ENCODE data around the gene STK38L. TPM values are rescaled to one million over a fixed set of nuclear protein-coding genes. Genes with fewer than 3 reads are reported as not detected.
A peak's percentile ranks its signal among the peaks of the same experiment; 100 is the strongest.

Gene STK38L
- total RNA-seq (2014; rRNA removed; shearing (Covaris generic)) (16.8 and 38.7 TPM in 2 replicates), polyA plus RNA-seq (2016; fragmentation: Nextera tagmentation; extraction: Ambion mirVana) (16.0 and 19.9 TPM in 2 replicates)

DNA sequence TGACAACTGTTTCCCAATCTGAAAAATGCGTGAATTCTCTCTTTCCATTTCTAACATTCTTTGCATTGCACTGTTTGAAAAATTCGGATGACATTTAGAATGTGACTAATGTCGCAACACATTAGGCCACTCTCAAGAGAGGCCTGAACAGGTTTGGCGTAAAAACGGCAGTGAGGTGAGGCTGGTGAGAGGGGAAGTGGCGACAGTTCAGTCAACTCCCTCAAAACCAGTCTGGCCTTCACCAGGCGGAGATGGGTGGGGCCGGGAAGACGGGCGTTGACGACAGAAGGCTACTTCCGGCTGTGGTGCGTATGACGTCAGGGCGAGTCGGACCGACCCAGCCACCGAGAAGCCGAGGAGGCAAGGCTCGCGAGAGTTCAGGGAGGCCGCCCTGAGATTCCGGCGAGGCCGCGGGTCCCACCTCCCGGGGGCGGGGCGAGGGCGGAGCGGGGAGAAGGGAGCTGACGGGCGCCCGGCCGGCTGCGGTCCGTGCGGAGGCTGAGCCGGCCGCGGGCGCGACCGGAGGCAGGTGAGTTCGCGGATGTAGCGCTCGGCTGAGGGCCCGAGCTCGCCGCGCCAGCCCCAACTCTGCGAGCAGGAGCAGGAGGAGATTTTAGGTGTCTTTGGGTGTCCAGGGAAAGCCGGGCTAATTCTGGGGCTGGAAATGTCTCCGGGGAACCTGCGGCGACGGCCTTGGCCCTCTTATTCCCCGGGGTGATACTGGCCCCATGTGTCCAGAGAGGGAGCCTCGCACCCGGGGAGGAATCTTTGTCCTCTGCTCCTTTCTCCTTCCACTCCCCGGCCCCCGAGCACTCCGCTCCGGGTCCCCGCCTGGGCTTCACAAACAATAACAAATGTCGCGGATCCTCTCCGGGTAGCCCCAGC lies at the start of gene STK38L:
Gene STK38L (plus strand): TSS at position 483 of the 885 bp plus-strand sequence. CDS start 53,435 bp downstream, outside the sequence.
- peak within 1 kb of the TSS; percentile 80 for H3K27ac ChIP-seq
- 12 to 14% methylated on average over 46 to 49 of the region's 69 CpGs for WGBS, 2 experiments (ENCODE audit: low coverage in 1 of 2, low lambda C conversion rate in 2 of 2, missing lambda C conversion rate in 2 of 2)
- H3K4me2 ChIP-seq (ENCODE audit: unreplicated experiment) = peak within 1 kb of the TSS; percentile 83
- no peaks in the 10 kb centered on the region for H3K9me2 ChIP-seq (ENCODE audit: insufficient read depth)
- no peaks in the 10 kb centered on the region for H3K27me3 ChIP-seq (replicated peaks; ENCODE audit: insufficient read depth)
- peaks cover 22% of the 10 kb centered on the region for H3K4me1 ChIP-seq (ENCODE audit: insufficient read depth)
- no peaks in the 10 kb centered on the region for H3K36me3 ChIP-seq (ENCODE audit: low read depth)
- in situ Hi-C loops (cut with MboI) = no loop called here
- peak; percentile 98 for DNase-seq
- H3F3A ChIP-seq (ENCODE audit: insufficient read depth) = peaks cover 21% of the 10 kb centered on the region
- peak within 1 kb of the TSS; percentile 89 for H3K4me3 ChIP-seq
- H3K9me3 ChIP-seq (ENCODE audit: low read depth) = no peaks in the 10 kb centered on the region
- peak within 1 kb of the TSS; percentile 92 for H3K9ac ChIP-seq
- H3K79me2 ChIP-seq (ENCODE audit: insufficient read depth) = peaks cover 43% of the 10 kb centered on the region
- peak within 1 kb of the TSS; percentile 99 for H2AFZ ChIP-seq
- H4K20me1 ChIP-seq (ENCODE audit: insufficient read depth) = no peaks in the 10 kb centered on the region
- TF ChIP-seq EZH2 (IDR thresholded peaks at IDR 0.05; ENCODE audit: insufficient read depth, poor library complexity, severe bottlenecking) = no peak
- no peak for TF ChIP-seq EZH2phosphoT487 (IDR thresholded peaks at IDR 0.05; ENCODE audit: insufficient read depth, low read depth)

DNA sequence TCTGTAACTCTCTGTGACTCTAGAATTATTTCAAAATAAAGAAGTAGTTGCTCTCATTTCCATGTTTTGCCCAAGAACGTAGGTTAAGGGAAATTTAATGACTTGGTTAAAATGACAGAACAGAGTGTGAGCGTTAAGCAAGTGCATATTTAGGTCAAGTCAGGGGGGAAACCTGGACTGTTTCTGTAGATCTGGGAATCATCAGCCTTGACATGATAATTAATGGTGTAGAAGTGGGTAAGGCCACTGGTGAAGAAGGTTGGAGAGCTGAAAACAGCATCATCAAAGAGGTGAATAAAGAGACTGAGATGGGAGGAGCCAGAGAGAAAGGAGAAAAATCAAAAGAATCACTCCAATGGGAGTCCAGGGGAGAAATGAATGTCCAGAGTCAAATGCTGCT lies 49.4 kb upstream of the STK38L start:
- no peak for DNase-seq
- no peaks in the 10 kb centered on the region for H3K36me3 ChIP-seq (ENCODE audit: low read depth)
- H3K4me1 ChIP-seq (ENCODE audit: insufficient read depth) = peaks cover 50% of the 10 kb centered on the region
- H3F3A ChIP-seq (ENCODE audit: insufficient read depth) = peaks cover 51% of the 10 kb centered on the region
- no peaks in the 10 kb centered on the region for H4K20me1 ChIP-seq (ENCODE audit: insufficient read depth)
- H3K27me3 ChIP-seq (replicated peaks; ENCODE audit: insufficient read depth) = no peaks in the 10 kb centered on the region
- peak overlapping the region; percentile 28; the same call in 1 of the 2 replicates for H3K9ac ChIP-seq
- H3K79me2 ChIP-seq (ENCODE audit: insufficient read depth) = no peaks in the 10 kb centered on the region
- 0 out of 2 replicates have a peak overlapping the region, but pooled peaks have one; percentile 48 for H2AFZ ChIP-seq
- H3K27ac ChIP-seq = peak overlapping the region; percentile 65
- WGBS, 2 experiments (ENCODE audit: low coverage in 1 of 2, low lambda C conversion rate in 2 of 2, missing lambda C conversion rate in 2 of 2) = 54 to 55% methylated on average over 2 of the region's 2 CpGs
- in situ Hi-C loops (cut with MboI) = no loop called here
- TF ChIP-seq EZH2phosphoT487 (IDR thresholded peaks at IDR 0.05; ENCODE audit: insufficient read depth, low read depth) (no peak), EZH2 (IDR thresholded peaks at IDR 0.05; ENCODE audit: insufficient read depth, poor library complexity, severe bottlenecking) (no peak)
- H3K4me2 ChIP-seq (ENCODE audit: unreplicated experiment) = no peak overlapping the region
- H3K4me3 ChIP-seq = no peak overlapping the region
- H3K9me3 ChIP-seq (ENCODE audit: low read depth) = no peaks in the 10 kb centered on the region
- no peaks in the 10 kb centered on the region for H3K9me2 ChIP-seq (ENCODE audit: insufficient read depth)

DNA sequence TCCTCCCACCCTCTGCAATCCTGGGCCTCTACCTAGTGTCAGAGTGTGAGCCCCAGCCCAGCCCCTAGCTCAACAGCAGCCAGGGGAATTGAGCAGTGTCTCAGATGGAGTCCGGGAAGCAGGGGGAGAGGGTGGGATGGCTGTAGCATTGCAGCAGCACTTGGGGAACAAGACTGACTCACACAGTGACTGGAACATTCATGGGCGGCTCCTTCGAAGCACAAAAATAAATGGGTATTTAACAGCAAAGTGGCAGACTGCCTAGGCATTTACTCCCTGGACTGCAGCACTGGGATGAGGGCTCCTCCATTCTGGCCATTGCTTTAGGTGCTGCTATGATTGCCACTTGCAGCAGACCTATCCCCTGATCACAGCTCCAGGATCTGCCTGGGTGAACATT lies 46.0 kb upstream of the STK38L start:
- Histone ChIP-seq H3K79me2 (ENCODE audit: insufficient read depth) (no peaks in the 10 kb centered on the region), H3K4me3 (no peak overlapping the region), H3F3A (ENCODE audit: insufficient read depth) (peaks cover 21% of the 10 kb centered on the region), H3K9ac (no peak overlapping the region), H3K9me2 (ENCODE audit: insufficient read depth) (no peaks in the 10 kb centered on the region), H3K27me3 (replicated peaks; ENCODE audit: insufficient read depth) (no peaks in the 10 kb centered on the region), H2AFZ (0 out of 2 replicates have a peak overlapping the region, but pooled peaks have one; percentile 31), H3K4me1 (ENCODE audit: insufficient read depth) (peaks cover 27% of the 10 kb centered on the region), H3K9me3 (ENCODE audit: low read depth) (no peaks in the 10 kb centered on the region), H3K36me3 (ENCODE audit: low read depth) (no peaks in the 10 kb centered on the region), H3K4me2 (ENCODE audit: unreplicated experiment) (no peak overlapping the region), H4K20me1 (ENCODE audit: insufficient read depth) (no peaks in the 10 kb centered on the region), H3K27ac (peak overlapping the region; percentile 6; the same call in 1 of the 2 replicates)
- TF ChIP-seq EZH2phosphoT487 (IDR thresholded peaks at IDR 0.05; ENCODE audit: insufficient read depth, low read depth) (no peak), EZH2 (IDR thresholded peaks at IDR 0.05; ENCODE audit: insufficient read depth, poor library complexity, severe bottlenecking) (no peak)
- WGBS, 2 experiments (ENCODE audit: low coverage in 1 of 2, low lambda C conversion rate in 2 of 2, missing lambda C conversion rate in 2 of 2) = 29 to 32% methylated on average over 3 of the region's 3 CpGs
- in situ Hi-C loops (cut with MboI) = no loop called here
- peak; percentile 82 for DNase-seq

DNA sequence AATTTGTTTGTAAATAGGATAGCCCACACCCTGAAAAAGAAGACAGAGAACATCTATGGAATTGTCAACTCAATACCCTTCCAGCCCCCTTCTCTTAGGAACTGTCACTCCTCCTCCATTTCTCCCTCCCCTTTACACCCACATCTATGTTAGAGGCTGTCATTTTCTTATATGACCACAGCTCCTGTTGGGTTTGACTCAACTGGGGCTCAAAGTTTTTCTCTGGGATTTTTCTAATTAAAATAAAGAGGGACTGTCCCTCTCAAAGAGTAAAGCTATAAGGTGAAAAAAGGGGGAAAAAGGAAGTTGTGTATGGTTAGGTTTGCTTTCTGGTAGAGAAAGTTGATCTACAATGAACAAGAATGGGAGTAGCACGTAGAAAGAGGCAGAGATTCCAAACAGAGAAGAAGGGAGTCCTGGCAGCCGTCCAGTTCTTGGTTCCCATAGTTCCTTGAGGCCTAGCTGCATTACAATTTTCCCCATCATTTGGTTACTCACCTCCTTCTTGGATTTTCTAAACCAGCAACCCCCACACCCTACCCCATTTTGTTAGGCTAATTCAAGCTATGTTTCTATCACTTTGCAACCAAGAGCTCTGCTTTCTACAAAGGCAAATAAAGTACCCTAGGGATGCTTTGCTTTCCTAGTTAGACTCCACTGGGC lies 44.3 kb upstream of the STK38L start:
- Histone ChIP-seq H3K4me3 (no peak overlapping the region), H3K36me3 (ENCODE audit: low read depth) (no peaks in the 10 kb centered on the region), H3K9ac (no peak overlapping the region), H3K9me3 (ENCODE audit: low read depth) (no peaks in the 10 kb centered on the region), H3K27me3 (replicated peaks; ENCODE audit: insufficient read depth) (no peaks in the 10 kb centered on the region), H3K4me1 (ENCODE audit: insufficient read depth) (peaks cover 11% of the 10 kb centered on the region; the same call in 1 of the 2 replicates), H3K79me2 (ENCODE audit: insufficient read depth) (no peaks in the 10 kb centered on the region), H3K9me2 (ENCODE audit: insufficient read depth) (no peaks in the 10 kb centered on the region), H2AFZ (no peak overlapping the region), H3K4me2 (ENCODE audit: unreplicated experiment) (no peak overlapping the region), H3F3A (ENCODE audit: insufficient read depth) (0 out of 2 replicates have a peak, but pooled peaks cover 4% of the 10 kb centered on the region), H4K20me1 (ENCODE audit: insufficient read depth) (no peaks in the 10 kb centered on the region), H3K27ac (no peak overlapping the region)
- DNase-seq = no peak
- in situ Hi-C loops (cut with MboI) = no loop called here
- TF ChIP-seq EZH2 (IDR thresholded peaks at IDR 0.05; ENCODE audit: insufficient read depth, poor library complexity, severe bottlenecking) (no peak), EZH2phosphoT487 (IDR thresholded peaks at IDR 0.05; ENCODE audit: insufficient read depth, low read depth) (no peak)
- 57 to 68% methylated on average over 2 of the region's 2 CpGs for WGBS, 2 experiments (ENCODE audit: low coverage in 1 of 2, low lambda C conversion rate in 2 of 2, missing lambda C conversion rate in 2 of 2)

All from GM23248 (cell line).